NOMO-1 (cell line): ENCODE measurements around the gene BET1.

ENCODE experiments used
- DNase-seq, 2 experiments: peaks; one replicate each; lab custom pipeline; 2025; ENCODE audit not compliant: unreplicated experiment in 2 of 2; lab: John Stamatoyannopoulos, UW

The BET1 gene

DNA sequence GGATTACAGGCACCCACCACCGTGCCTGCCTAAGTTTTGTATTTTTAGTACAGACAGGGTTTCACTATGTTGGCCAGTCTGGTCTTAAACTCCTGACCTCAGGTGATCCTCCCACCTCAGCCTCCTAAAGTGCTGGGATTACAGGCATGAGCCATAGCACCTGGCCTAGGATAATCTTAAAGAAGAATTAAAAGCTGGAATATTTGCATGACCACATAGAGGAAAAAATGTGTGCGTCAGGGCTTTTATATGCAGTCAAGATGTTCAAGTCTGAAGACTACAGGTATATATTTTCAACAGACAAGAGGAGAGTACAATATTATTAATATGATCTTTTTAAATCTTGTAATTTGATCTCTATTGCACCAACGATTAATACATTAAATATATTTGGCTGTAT, 43.2 kb downstream of the BET1 start:
- DNase-seq, result no peak

DNA sequence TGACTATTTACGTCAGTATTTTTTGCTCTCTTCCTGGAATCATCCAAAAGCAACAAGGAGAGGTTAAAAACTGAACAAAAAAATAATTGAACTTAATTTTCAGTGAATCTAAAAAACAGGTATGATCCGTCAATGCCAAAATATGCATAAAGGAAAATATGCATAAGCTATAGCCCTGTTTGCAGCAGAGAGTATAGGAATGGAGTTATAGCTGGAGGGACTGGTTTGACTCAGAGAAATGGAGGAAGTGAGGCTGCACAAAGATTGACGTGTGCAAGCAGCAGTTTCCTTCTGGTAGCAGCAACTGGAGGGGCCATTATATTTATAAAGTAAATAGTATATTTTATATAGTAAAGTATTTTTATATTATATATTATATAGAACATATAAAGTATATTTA, 45.5 kb downstream of the BET1 start:
- no peak for DNase-seq

DNA sequence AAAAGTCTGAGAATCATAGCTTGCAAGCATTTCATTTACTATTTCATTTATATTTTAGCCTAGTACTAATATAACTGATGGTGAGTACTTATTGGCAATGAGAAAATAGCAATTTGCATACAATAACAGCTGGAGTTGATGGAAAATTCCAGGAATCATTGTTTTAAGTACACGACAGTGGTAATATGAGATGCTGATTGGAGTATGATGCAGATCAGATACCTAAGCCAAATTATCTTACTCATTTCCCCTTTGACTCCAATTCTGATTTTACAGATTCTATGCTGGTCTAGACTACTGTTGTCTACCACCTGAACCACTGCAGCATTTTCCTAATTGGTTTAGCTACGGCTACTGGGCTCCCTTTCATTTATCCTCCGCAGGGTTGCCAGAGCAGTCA, 45.9 kb downstream of the BET1 start:
- no peak for DNase-seq

DNA sequence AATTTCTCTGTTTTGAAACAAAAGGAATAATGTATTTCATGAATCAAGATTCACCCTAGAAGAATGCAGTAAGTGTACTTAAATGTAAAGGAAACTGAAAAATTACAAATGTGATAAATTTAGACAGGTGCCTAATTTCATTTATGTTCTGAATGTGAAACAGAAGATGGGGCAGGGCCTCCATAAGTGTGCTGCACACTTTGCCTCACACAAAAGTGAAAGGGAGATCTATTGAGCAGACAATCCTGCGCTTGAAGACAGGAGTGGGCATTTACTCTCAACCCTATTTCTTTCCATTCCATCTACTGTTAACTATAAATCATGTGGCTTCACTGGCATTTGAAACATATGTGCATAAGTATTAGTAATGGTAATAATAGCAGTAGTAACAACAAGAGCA, 46.4 kb downstream of the BET1 start:
- no peak for DNase-seq

DNA sequence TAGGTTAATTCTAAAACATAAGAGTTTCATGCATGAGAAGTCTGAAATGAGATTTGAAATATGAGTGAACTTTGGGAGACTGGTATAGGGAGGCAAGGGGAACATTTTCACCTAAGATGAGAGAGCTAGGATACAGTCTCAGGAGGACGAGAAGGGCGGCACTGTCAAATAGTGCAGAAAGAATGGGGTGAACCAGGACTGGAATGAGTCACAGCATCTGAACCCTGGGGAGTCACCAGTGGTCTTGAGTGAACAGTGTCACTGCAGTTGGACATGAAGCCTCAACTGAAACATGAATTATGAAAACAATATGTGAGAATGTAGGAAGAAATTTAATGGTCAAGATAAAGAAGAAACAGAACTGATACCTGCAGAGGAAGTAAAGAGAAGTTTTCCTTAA, 48.9 kb downstream of the BET1 start:
- DNase-seq, result no peak

DNA sequence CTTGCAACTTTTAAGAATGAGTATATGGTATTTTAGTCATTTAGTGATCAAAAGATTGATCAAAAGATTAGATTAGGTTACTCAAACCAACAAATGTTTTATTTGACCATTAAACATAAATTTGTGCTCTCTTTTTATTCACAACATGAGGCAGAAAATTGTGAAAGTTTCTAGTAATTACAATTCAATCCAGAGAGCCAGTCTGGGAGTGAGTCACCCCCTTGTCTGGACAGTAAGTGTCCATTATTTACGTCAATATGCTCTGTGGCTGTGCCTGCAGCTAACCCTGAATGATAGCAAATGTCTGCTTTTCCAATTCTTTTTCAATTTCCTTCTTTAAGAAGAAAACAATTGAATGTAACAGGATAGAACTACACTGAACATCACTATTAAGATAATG, 54.7 kb downstream of the BET1 start:
- no peak for DNase-seq

DNA sequence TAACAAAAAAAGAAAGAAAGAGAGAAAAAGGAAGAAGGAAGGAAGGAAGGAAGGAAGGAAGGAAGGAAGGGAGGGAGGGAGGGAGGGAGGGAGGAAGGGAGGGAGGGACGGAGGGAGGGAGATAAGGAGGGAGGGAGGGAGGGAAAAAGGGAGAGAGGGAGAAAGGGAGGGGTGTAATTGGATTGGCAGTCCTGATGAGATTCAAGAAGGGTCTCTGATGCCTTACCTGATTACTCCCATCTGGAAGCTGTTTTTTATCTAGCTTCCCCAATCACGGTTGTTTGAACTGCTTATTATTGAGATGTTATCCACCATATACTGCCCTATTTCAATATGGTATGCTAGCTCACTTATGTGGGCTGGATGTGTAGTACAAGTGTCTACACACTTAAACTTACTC, 55.3 kb downstream of the BET1 start:
- no peak for DNase-seq

DNA sequence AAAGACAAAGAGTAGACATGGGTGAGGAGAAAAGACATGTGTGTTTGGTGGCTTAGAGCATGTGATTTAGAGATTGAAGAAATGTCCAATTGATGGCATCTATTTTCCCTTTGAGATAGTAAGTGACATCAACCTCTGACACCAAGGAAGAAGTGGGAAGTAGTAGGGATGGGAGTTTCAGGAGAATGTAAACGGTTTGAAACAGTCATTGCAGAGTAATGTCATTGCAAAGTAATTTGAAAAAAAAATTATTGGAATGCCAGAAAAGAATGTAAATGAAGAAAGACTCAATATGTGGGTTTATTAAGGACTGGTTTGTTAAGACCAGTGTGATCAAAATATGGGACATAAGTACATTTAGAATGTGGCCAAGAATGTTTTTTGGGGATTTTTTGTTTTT, 56.0 kb downstream of the BET1 start:
- no peak for DNase-seq

DNA sequence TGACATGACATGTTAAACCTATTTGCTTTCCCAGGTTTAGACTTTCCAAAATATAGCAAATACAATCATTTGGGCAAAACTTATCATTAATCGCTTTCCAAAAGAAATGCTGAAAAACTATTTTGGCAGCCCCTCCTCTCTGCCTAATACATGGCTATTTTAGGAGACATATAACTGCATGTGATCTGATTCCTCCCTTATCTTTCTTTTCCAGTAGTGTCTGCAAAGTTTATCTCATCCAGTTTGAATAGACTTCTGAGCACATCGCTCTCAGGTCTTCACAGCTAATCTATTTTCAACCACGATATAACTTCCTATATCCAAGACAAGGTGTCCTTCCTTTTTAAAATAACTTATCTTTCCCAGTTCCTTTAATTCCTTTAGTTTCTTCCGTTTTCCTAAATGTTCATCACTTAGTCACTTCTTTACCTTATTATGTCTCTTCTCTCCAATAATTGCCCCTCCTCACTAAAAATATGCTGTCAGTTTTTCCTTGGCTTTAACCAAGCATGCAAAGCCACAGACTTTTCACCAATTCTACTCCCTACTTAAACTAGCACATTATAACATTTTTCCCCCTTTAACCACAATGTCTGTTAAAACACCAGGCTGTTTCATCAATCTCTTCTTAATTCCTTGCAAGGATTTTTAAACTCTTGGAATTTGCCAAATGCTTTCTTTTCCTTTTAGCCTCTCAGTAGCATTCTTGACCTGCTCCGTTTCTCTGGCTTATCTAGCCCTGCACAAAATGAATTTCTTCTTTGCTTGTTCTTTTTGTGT, 58.2 kb downstream of the BET1 start:
- no peak for DNase-seq

DNA sequence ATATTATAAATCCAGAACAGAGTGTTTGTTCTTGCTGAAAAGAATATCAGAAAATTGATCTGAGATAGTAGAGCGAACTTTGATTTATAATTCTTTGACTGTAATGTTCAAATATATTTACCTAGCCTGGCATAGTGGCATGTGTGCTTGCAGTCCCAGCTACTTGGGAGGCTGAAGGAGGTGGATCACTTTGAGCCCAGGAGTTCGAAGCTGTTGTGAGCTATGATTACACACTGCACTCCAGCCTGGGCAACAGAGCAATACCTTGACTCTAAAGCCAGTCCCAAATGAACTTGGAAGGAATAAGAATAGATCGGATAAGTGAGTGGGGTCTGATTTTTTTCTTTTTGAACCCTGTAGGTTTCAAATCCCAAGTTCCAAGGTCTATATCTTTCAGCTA, 59.1 kb downstream of the BET1 start:
- no peak for DNase-seq

DNA sequence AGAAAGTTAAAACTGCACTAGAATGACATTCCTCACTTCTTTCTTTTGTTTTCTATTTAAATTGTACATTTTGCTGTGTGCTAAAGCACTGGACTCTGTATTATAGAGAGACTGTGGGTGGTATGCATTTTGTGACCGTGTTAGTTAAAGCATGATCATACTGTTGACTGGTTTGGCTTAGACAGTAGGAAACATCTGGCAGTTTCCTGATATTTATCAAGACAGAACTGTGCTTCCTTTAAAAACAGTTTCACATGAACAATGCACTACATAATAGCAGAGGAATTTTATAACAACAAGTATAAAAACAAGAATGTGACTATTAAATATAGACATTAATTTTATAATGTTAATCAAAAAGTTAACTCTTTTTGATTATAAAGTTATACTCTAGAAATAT, 59.5 kb downstream of the BET1 start:
- no peak for DNase-seq

DNA sequence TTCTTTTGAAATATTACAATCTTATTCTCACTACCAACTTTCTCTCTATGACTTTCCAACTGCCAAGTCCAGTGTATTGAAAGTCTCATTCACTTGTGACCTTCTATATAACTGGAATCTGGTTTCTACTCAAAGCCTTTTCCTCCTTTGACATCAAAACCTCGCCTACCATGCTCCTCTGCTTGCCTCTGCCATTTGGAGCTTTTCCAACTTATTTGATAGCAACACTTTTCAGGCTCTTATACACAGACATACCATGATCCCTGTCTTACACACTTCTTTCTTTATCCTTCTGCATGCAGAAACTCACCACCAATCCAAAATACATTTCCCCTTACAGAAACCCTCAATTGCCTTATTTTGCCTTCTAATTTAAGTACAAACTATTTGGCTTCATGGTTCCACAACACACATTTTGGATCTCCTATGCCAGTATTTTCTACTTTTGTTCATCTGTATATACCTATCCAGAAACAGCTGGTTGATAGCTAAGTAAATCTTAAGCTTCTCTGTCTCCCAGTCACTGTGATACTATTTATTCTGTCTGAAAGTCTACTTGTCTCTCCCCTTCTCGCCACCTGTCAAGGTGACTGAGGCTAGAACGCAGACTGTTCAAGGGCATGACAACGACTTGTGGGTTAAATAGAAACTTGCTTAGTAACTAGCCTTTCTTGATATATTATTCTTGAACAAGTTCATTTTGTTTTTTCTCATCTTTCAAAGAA, 60.2 kb downstream of the BET1 start:
- DNase-seq, result no peak
